ENCODE measurements around the gene PTPRM. TPM values are rescaled to one million over a fixed set of nuclear protein-coding genes. Genes with fewer than 3 reads are reported as not detected.

PTPRM gene
- polyA plus RNA-seq, 2 of the 4 experiments (the other 2 are of a cell fraction) = 44.5 to 199 TPM

GRCh38 chr18:8277270-8277669 lies 710.2 kb downstream of the PTPRM start (continued):
- TF ChIP-seq CTCF (IDR thresholded peaks at IDR 0.05) (no peak), NFE2L2 (conservative IDR thresholded peaks at IDR 0.05; ENCODE audit: low read length) (no peak), MAFK (IDR thresholded peaks at IDR 0.05; ENCODE audit: partially characterized antibody) (no peak), POLR2AphosphoS2 (conservative IDR thresholded peaks at IDR 0.05; ENCODE audit: low read length) (no peak), ESRRA (IDR thresholded peaks at IDR 0.05; ENCODE audit: borderline replicate concordance, low read length) (no peak), FOXS1 (CRISPR knock-in tag; IDR thresholded peaks at IDR 0.05) (no peak), HDAC2 (IDR thresholded peaks at IDR 0.05) (no peak)

GRCh38 chr18:8279346-8279745 lies 712.2 kb downstream of the PTPRM start:
- no peak overlapping the region for H3K4me2 ChIP-seq
- TF ChIP-seq E2F6 (IDR thresholded peaks at IDR 0.05; ENCODE audit: borderline replicate concordance, low read depth) (no peak), RCOR1 (IDR thresholded peaks at IDR 0.05; ENCODE audit: low read depth, low read length) (no peak), MAFK (IDR thresholded peaks at IDR 0.05; ENCODE audit: partially characterized antibody) (no peak), FOSL2 (IDR thresholded peaks at IDR 0.05) (no peak), FOSL2 (CRISPR knock-in tag; IDR thresholded peaks at IDR 0.05) (no peak), ATOH8 (CRISPR knock-in tag; IDR thresholded peaks at IDR 0.05; ENCODE audit: low read depth) (no peak), HOXB13 (CRISPR knock-in tag; IDR thresholded peaks at IDR 0.05; ENCODE audit: low read depth) (no peak), EP300 (IDR thresholded peaks at IDR 0.05) (no peak), ZFP36 (IDR thresholded peaks at IDR 0.05; ENCODE audit: borderline replicate concordance, partially characterized antibody) (no peak), PBX3 (IDR thresholded peaks at IDR 0.05) (no peak), EHF (CRISPR knock-in tag; IDR thresholded peaks at IDR 0.05) (no peak), CHD4 (IDR thresholded peaks at IDR 0.05; ENCODE audit: borderline replicate concordance) (no peak), NPAS2 (CRISPR knock-in tag; IDR thresholded peaks at IDR 0.05; ENCODE audit: borderline replicate concordance) (no peak), CBX8 (IDR thresholded peaks at IDR 0.05) (no peak), SMC3 (IDR thresholded peaks at IDR 0.05) (no peak), MYC (IDR thresholded peaks at IDR 0.05; ENCODE audit: borderline replicate concordance, low read length) (no peak), HMGXB4 (CRISPR knock-in tag; IDR thresholded peaks at IDR 0.05; ENCODE audit: borderline replicate concordance) (no peak), FOXS1 (CRISPR knock-in tag; IDR thresholded peaks at IDR 0.05) (no peak), TFCP2L1 (CRISPR knock-in tag; IDR thresholded peaks at IDR 0.05) (no peak)
- ChIA-PET CTCF (no interaction called here), POLR2A (no interaction called here)
- H3K4me1 ChIP-seq = no peaks in the 10 kb centered on the region
- no peaks in the 10 kb centered on the region for H3K9me3 ChIP-seq
- FAIRE-seq = no peak
- H3K27ac ChIP-seq = no peak overlapping the region
- ATAC-seq = no peak
- no peak for DNase-seq (ENCODE audit: low read depth in 1 of 2, low spot score in 1 of 2)
- 92% methylated on average over 9 of the region's 9 CpGs for WGBS (ENCODE audit: missing lambda C conversion rate)
- no peak overlapping the region for H3K4me3 ChIP-seq
